HL-60 (cell line): ENCODE data around the gene A2ML1.

Experiments
- CTCF ChIP-seq: IDR thresholded peaks from one replicate; pipeline ENCODE4 v1.5.1; 2011; ENCODE audit warnings: low read length, control low read depth, inconsistent platforms; ENCODE audit not compliant: insufficient read depth
- GABPA ChIP-seq: IDR thresholded peaks from 2 replicates; pipeline ENCODE4 v1.6.1; 2012; ENCODE audit warnings: low read depth
- POLR2AphosphoS5 ChIP-seq: IDR thresholded peaks from 2 replicates; pipeline ENCODE4 v1.6.1; 2012; ENCODE audit warnings: low read depth
- REST ChIP-seq: IDR thresholded peaks from 2 replicates; pipeline ENCODE4 v1.6.1; 2012; ENCODE audit warnings: low read depth; ENCODE audit not compliant: insufficient replicate concordance
- SPI1 ChIP-seq: IDR thresholded peaks from 2 replicates; pipeline ENCODE4 v1.6.1; 2012; ENCODE audit warnings: low read depth, mild to moderate bottlenecking, borderline replicate concordance

DNA sequence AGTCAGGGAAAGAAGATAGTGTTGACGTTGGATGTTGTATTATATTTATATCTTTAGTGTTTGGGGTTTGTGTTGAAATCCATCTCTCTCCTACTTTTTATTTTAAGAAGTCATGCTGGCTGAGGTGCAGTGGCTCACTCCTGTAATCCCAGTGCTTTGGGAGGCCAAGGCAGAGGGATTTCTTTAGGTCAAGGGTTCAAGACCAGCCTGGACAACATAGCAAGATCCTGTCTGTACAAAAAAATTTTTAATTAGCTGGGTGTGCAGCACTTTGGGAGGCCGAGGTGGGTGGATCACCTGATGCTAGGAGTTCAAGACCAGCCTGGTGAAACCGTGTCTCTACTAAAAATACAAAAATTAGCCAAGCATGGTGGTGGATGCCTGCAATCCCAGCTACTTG lies 23.9 kb downstream of the A2ML1 start:
- TF ChIP-seq CTCF (no peak), GABPA (no peak), POLR2AphosphoS5 (no peak), REST (no peak), SPI1 (no peak)
